Measurements from ENCODE around the gene MTCH1.

The MTCH1 gene

GRCh38 chr6:36980876-36981619 is 4.9 kb downstream of the MTCH1 start:
- Histone ChIP-seq H3K9ac (ENCODE audit: low read depth, low read length) (peak overlapping the region; percentile 33; the same call in 1 of the 2 replicates), H3K9me3 (ENCODE audit: insufficient read depth, low read depth, low read length) (no peaks in the 10 kb centered on the region), H3K27me3 (ENCODE audit: insufficient read depth, low read length) (no peaks in the 10 kb centered on the region), H3K36me3 (ENCODE audit: insufficient read depth, low read depth, low read length) (peaks cover 38% of the 10 kb centered on the region), H3K4me1 (ENCODE audit: insufficient read depth, low read length) (peaks cover 14% of the 10 kb centered on the region), H3K4me3 (ENCODE audit: low read length) (no peak overlapping the region), H3K27ac (ENCODE audit: low read length) (no peak overlapping the region)

- Histone ChIP-seq H3K9me3 (ENCODE audit: insufficient read depth, low read depth, low read length) (no peaks in the 10 kb centered on the region), H3K4me3 (ENCODE audit: low read length) (no peak overlapping the region), H3K36me3 (ENCODE audit: insufficient read depth, low read depth, low read length) (peaks cover 48% of the 10 kb centered on the region), H3K4me1 (ENCODE audit: insufficient read depth, low read length) (peaks cover 14% of the 10 kb centered on the region), H3K27ac (ENCODE audit: low read length) (no peak overlapping the region), H3K27me3 (ENCODE audit: insufficient read depth, low read length) (no peaks in the 10 kb centered on the region), H3K9ac (ENCODE audit: low read depth, low read length) (no peak overlapping the region)
These were observed 5.9 kb downstream of the MTCH1 start for GRCh38 chr6:36980129-36980528.

GRCh38 chr6:36979347-36979742 is 6.7 kb downstream of the MTCH1 start:
- Histone ChIP-seq H3K4me3 (ENCODE audit: low read length) (no peak overlapping the region), H3K27me3 (ENCODE audit: insufficient read depth, low read length) (no peaks in the 10 kb centered on the region), H3K9ac (ENCODE audit: low read depth, low read length) (no peak overlapping the region), H3K27ac (ENCODE audit: low read length) (no peak overlapping the region), H3K9me3 (ENCODE audit: insufficient read depth, low read depth, low read length) (no peaks in the 10 kb centered on the region), H3K36me3 (ENCODE audit: insufficient read depth, low read depth, low read length) (peaks cover 55% of the 10 kb centered on the region), H3K4me1 (ENCODE audit: insufficient read depth, low read length) (peaks cover 13% of the 10 kb centered on the region)

- Histone ChIP-seq H3K4me1 (ENCODE audit: insufficient read depth, low read length) (peaks cover 8% of the 10 kb centered on the region; the same call in 1 of the 2 replicates), H3K9ac (ENCODE audit: low read depth, low read length) (no peak overlapping the region), H3K4me3 (ENCODE audit: low read length) (no peak overlapping the region), H3K27me3 (ENCODE audit: insufficient read depth, low read length) (no peaks in the 10 kb centered on the region), H3K9me3 (ENCODE audit: insufficient read depth, low read depth, low read length) (no peaks in the 10 kb centered on the region), H3K36me3 (ENCODE audit: insufficient read depth, low read depth, low read length) (peaks cover 62% of the 10 kb centered on the region), H3K27ac (ENCODE audit: low read length) (no peak overlapping the region)
These were observed 7.3 kb downstream of the MTCH1 start for GRCh38 chr6:36978421-36979346.

GRCh38 chr6:36977470-36977941 is 8.5 kb downstream of the MTCH1 start:
- H3K9ac ChIP-seq (ENCODE audit: low read depth, low read length), result no peak overlapping the region
- peaks cover 74% of the 10 kb centered on the region for H3K36me3 ChIP-seq (ENCODE audit: insufficient read depth, low read depth, low read length)
- no peaks in the 10 kb centered on the region for H3K9me3 ChIP-seq (ENCODE audit: insufficient read depth, low read depth, low read length)
- H3K27ac ChIP-seq (ENCODE audit: low read length), result no peak overlapping the region
- H3K27me3 ChIP-seq (ENCODE audit: insufficient read depth, low read length), result no peaks in the 10 kb centered on the region
- peaks cover 8% of the 10 kb centered on the region; the same call in 1 of the 2 replicates for H3K4me1 ChIP-seq (ENCODE audit: insufficient read depth, low read length)
- H3K4me3 ChIP-seq (ENCODE audit: low read length), result no peak overlapping the region

- Histone ChIP-seq H3K36me3 (ENCODE audit: insufficient read depth, low read depth, low read length) (peaks cover 80% of the 10 kb centered on the region), H3K4me3 (ENCODE audit: low read length) (no peak overlapping the region), H3K9ac (ENCODE audit: low read depth, low read length) (no peak overlapping the region), H3K27me3 (ENCODE audit: insufficient read depth, low read length) (no peaks in the 10 kb centered on the region), H3K4me1 (ENCODE audit: insufficient read depth, low read length) (peaks cover 6% of the 10 kb centered on the region; the same call in 1 of the 2 replicates), H3K9me3 (ENCODE audit: insufficient read depth, low read depth, low read length) (no peaks in the 10 kb centered on the region), H3K27ac (ENCODE audit: low read length) (no peak overlapping the region)
These were observed 9.1 kb downstream of the MTCH1 start for GRCh38 chr6:36976931-36977330.

GRCh38 chr6:36976509-36976908 is 9.5 kb downstream of the MTCH1 start:
- Histone ChIP-seq H3K27ac (ENCODE audit: low read length) (no peak overlapping the region), H3K4me1 (ENCODE audit: insufficient read depth, low read length) (0 out of 2 replicates have a peak, but pooled peaks cover 4% of the 10 kb centered on the region), H3K9me3 (ENCODE audit: insufficient read depth, low read depth, low read length) (no peaks in the 10 kb centered on the region), H3K9ac (ENCODE audit: low read depth, low read length) (no peak overlapping the region), H3K36me3 (ENCODE audit: insufficient read depth, low read depth, low read length) (peaks cover 84% of the 10 kb centered on the region), H3K27me3 (ENCODE audit: insufficient read depth, low read length) (no peaks in the 10 kb centered on the region), H3K4me3 (ENCODE audit: low read length) (no peak overlapping the region)

GRCh38 chr6:36976007-36976264 is 10.1 kb downstream of the MTCH1 start:
- Histone ChIP-seq H3K4me3 (ENCODE audit: low read length) (no peak overlapping the region), H3K27ac (ENCODE audit: low read length) (no peak overlapping the region), H3K9me3 (ENCODE audit: insufficient read depth, low read depth, low read length) (no peaks in the 10 kb centered on the region), H3K36me3 (ENCODE audit: insufficient read depth, low read depth, low read length) (peaks cover 90% of the 10 kb centered on the region), H3K27me3 (ENCODE audit: insufficient read depth, low read length) (no peaks in the 10 kb centered on the region), H3K9ac (ENCODE audit: low read depth, low read length) (no peak overlapping the region), H3K4me1 (ENCODE audit: insufficient read depth, low read length) (0 out of 2 replicates have a peak, but pooled peaks cover 4% of the 10 kb centered on the region)

- Histone ChIP-seq H3K9me3 (ENCODE audit: insufficient read depth, low read depth, low read length) (no peaks in the 10 kb centered on the region), H3K9ac (ENCODE audit: low read depth, low read length) (no peak overlapping the region), H3K36me3 (ENCODE audit: insufficient read depth, low read depth, low read length) (peaks cover 95% of the 10 kb centered on the region), H3K4me1 (ENCODE audit: insufficient read depth, low read length) (0 out of 2 replicates have a peak, but pooled peaks cover 1% of the 10 kb centered on the region), H3K27me3 (ENCODE audit: insufficient read depth, low read length) (no peaks in the 10 kb centered on the region), H3K4me3 (ENCODE audit: low read length) (no peak overlapping the region), H3K27ac (ENCODE audit: low read length) (no peak overlapping the region)
These were observed 10.6 kb downstream of the MTCH1 start for GRCh38 chr6:36975231-36976006.

- Histone ChIP-seq H3K27ac (ENCODE audit: low read length) (no peak overlapping the region), H3K9me3 (ENCODE audit: insufficient read depth, low read depth, low read length) (no peaks in the 10 kb centered on the region), H3K27me3 (ENCODE audit: insufficient read depth, low read length) (no peaks in the 10 kb centered on the region), H3K9ac (ENCODE audit: low read depth, low read length) (no peak overlapping the region), H3K4me3 (ENCODE audit: low read length) (no peak overlapping the region), H3K4me1 (ENCODE audit: insufficient read depth, low read length) (no peaks in the 10 kb centered on the region), H3K36me3 (ENCODE audit: insufficient read depth, low read depth, low read length) (peaks cover 100% of the 10 kb centered on the region)
These were observed 12.3 kb downstream of the MTCH1 start for GRCh38 chr6:36973647-36974046.

GRCh38 chr6:36973190-36973589 is 12.8 kb downstream of the MTCH1 start:
- peaks cover 100% of the 10 kb centered on the region for H3K36me3 ChIP-seq (ENCODE audit: insufficient read depth, low read depth, low read length)
- no peak overlapping the region for H3K4me3 ChIP-seq (ENCODE audit: low read length)
- H3K4me1 ChIP-seq (ENCODE audit: insufficient read depth, low read length), result no peaks in the 10 kb centered on the region
- no peak overlapping the region for H3K27ac ChIP-seq (ENCODE audit: low read length)
- no peak overlapping the region for H3K9ac ChIP-seq (ENCODE audit: low read depth, low read length)
- no peaks in the 10 kb centered on the region for H3K9me3 ChIP-seq (ENCODE audit: insufficient read depth, low read depth, low read length)
- no peaks in the 10 kb centered on the region for H3K27me3 ChIP-seq (ENCODE audit: insufficient read depth, low read length)

Measured in iPS-20b (cell line).